Esophagus squamous epithelium (tissue), 4 donors: ENCODE data around the gene CNTNAP5.

ENCODE experiments used
- POLR2A ChIP-seq, 4 donors: fragments of 450-650 bp; IDR thresholded peaks; one replicate each; pipeline ENCODE4 v1.6.1; 2017; ENCODE audit warnings: antibody characterized with exemption in 4 of 4, mild to moderate bottlenecking in 4 of 4, moderate library complexity in 3 of 4
- TF ChIP-seq, protein P1 (sequence below), 6 experiments: fragments of 450-650 bp in 4 of 6; fragments of 200-600 bp in 2 of 6; sonication (generic) in 2 of 6; IDR thresholded peaks; one replicate each; pipeline ENCODE4 v1.5.1; 2016 to 2019; ENCODE audit warnings: antibody characterized with exemption in 6 of 6, mild to moderate bottlenecking in 4 of 6, moderate library complexity in 4 of 6

DNA sequence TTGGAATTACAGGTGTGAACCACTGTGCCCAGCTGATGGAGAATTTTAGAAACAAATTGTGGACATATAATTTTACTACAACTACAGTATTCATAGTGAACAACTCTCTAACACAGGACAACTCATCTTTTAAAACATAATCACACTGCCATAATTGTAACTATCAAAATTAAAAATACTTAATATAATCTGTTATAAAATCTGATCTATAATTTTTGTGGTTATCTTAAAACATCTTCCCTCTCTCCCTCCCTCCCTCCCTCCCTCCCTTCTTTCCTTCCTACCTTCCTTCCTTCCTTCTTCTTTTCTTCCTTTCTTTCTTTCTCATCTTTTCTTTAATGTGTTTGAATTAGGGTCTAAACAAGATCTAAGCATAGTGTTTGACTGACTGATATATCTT is 577.7 kb downstream of the CNTNAP5 start:
- TF ChIP-seq, protein P1, sequence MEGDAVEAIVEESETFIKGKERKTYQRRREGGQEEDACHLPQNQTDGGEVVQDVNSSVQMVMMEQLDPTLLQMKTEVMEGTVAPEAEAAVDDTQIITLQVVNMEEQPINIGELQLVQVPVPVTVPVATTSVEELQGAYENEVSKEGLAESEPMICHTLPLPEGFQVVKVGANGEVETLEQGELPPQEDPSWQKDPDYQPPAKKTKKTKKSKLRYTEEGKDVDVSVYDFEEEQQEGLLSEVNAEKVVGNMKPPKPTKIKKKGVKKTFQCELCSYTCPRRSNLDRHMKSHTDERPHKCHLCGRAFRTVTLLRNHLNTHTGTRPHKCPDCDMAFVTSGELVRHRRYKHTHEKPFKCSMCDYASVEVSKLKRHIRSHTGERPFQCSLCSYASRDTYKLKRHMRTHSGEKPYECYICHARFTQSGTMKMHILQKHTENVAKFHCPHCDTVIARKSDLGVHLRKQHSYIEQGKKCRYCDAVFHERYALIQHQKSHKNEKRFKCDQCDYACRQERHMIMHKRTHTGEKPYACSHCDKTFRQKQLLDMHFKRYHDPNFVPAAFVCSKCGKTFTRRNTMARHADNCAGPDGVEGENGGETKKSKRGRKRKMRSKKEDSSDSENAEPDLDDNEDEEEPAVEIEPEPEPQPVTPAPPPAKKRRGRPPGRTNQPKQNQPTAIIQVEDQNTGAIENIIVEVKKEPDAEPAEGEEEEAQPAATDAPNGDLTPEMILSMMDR (IDR thresholded peaks at IDR 0.05) = no peak
- no peak for TF ChIP-seq POLR2A (IDR thresholded peaks at IDR 0.05)
